Activated T-helper 17 cell treated with anti-CD3 and anti-CD28 coated beads, Interleukin-2, amount 50 U/mL, for 72 hours (primary cell): Measurements from ENCODE around the gene SLC27A1. TPM values are rescaled to one million over a fixed set of nuclear protein-coding genes. Genes with fewer than 3 reads are reported as not detected.
A peak's percentile ranks its signal among the peaks of the same experiment; 100 is the strongest.
"Not testable (repeated sequence)": the region's sequence is repeated elsewhere in the genome, so short reads cannot be mapped to it uniquely, and the experiment has no call there.

ENCODE experiments used
- ATAC-seq: fragments of 150-1000 bp; cut with Tn5 transposase; replicated peaks from 2 replicates; pipeline ENCODE4 v1.10.0; 2021; ENCODE audit warnings: mild to moderate bottlenecking, moderate library complexity
- H3K27ac Mint-ChIP-seq: one replicate; pipeline ENCODE4 v1.8.0; 2022; ENCODE audit warnings: mixed read lengths
- H3K27me3 Mint-ChIP-seq: one replicate; pipeline ENCODE4 v1.8.0; 2022; ENCODE audit warnings: mixed read lengths
- H3K36me3 Mint-ChIP-seq: one replicate; pipeline ENCODE4 v1.8.0; 2022; ENCODE audit warnings: low read depth, mild to moderate bottlenecking, mixed read lengths
- H3K4me1 Mint-ChIP-seq: one replicate; pipeline ENCODE4 v1.8.0; 2022; ENCODE audit warnings: mixed read lengths
- H3K4me3 Mint-ChIP-seq: one replicate; pipeline ENCODE4 v1.8.0; 2022; ENCODE audit warnings: mild to moderate bottlenecking, mixed read lengths
- H3K9me3 Mint-ChIP-seq: one replicate; pipeline ENCODE4 v1.8.0; 2022; ENCODE audit warnings: mixed read lengths
- total RNA-seq, 2 donors: library from RNA; stranded (reverse); gene quantifications; one replicate each; pipeline ENCODE4 v1.2.3, GENCODE V29; 2022

The SLC27A1 gene
- total RNA-seq, 2 donors from 2014 or later: 3.8 to 6.7 TPM

DNA sequence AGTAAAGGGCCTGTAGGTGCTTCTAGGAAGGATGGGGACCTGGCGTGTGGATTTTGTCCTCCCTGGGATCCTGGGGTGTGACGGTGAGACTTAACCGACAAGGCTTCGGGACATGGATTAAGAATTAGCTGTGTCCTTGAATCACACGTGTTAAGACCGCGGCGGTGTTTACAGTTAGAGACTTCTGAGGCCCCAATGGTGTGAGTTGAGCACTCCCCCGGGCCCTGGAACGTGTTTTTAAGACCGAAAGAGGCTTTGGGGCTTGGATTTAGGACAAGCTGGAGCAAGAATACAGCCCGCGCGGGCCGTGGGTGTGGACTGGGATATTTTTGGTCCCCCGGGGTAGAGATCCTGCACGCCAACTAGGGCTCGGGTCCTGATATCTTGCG is 1.2 kb upstream of the SLC27A1 start:
- Mint-ChIP-seq H3K4me1 (peaks cover 10% of the 10 kb centered on the region), H3K9me3 (no peaks in the 10 kb centered on the region), H3K4me3 (peak overlapping the region; percentile 84), H3K36me3 (no peaks in the 10 kb centered on the region), H3K27me3 (no peaks in the 10 kb centered on the region), H3K27ac (peak overlapping the region; percentile 61)
- ATAC-seq: no peak

DNA sequence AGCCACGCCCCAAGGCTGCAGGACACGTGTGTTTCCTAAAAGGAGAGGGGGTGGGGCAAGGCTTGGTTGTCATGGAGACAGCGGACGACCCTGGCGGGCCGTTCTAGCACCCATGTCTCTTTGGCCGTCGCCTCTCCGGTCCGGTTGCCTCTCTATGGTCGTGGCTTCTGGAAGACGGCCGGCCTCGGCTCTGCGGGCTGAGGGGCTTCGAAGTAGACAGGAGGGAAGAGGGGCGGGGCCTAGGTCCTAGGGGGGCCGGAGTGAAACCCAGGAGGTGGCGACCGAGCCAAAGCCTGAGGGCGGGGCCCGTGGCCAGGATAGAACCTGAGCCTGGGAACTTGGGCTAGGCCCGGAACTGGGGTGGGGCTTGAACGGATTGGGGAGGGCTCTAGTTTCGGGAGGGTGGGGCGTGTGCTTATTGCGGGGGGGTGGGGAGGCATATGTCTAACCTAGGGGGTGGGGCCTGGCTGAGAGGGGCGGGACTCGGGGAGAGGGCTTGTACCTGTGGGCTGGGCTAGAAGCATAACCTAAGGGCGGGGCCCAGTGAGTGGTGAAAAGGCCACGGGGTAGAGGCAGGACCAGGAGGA is 750 bp upstream of the SLC27A1 start:
- H3K9me3 Mint-ChIP-seq: no peaks in the 10 kb centered on the region
- no peaks in the 10 kb centered on the region for H3K27me3 Mint-ChIP-seq
- peak overlapping the region; percentile 84 for H3K4me3 Mint-ChIP-seq
- H3K36me3 Mint-ChIP-seq: no peaks in the 10 kb centered on the region
- peaks cover 10% of the 10 kb centered on the region for H3K4me1 Mint-ChIP-seq
- ATAC-seq: peak; percentile 84
- H3K27ac Mint-ChIP-seq: peak overlapping the region; percentile 61

DNA sequence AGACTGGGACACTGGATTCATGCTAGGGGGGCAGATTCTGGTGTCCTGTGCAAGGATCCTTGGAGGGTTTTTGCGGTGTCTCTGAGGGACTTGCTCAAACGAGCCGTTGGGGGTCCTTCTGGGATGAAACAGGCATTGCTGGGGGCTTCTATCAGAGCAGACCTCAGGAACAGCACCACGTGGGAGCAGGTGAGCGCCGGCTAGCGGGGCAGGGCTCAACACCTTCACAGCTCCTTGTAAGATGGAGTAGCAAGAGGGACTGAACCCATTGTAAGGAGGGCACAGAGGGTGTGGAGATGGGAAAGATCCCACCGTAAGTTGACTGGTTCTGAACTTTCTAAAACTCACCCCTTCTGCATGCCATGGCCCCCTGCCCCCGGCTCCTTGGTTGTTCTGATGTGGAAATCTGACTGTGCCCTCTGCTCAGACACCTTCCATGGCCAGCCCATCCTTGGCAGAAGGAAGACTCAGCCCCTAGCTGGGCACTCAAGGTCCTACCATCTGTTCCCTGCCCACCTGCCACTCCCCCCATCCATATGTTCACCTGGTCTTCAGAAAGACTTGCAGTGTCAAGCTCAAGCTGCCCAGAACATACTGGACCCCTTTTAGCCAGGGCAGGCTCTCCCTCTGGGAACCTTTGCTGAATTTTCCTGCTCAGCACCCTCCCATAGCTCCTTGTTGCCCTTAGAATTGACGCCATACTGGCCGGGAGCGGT is 1.2 kb downstream of the SLC27A1 start:
- ATAC-seq: no peak
- H3K4me1 Mint-ChIP-seq: peaks cover 10% of the 10 kb centered on the region
- H3K27me3 Mint-ChIP-seq: no peaks in the 10 kb centered on the region
- H3K4me3 Mint-ChIP-seq: peak overlapping the region; percentile 84
- H3K9me3 Mint-ChIP-seq: no peaks in the 10 kb centered on the region
- H3K36me3 Mint-ChIP-seq: no peaks in the 10 kb centered on the region
- H3K27ac Mint-ChIP-seq: peak overlapping the region; percentile 3

DNA sequence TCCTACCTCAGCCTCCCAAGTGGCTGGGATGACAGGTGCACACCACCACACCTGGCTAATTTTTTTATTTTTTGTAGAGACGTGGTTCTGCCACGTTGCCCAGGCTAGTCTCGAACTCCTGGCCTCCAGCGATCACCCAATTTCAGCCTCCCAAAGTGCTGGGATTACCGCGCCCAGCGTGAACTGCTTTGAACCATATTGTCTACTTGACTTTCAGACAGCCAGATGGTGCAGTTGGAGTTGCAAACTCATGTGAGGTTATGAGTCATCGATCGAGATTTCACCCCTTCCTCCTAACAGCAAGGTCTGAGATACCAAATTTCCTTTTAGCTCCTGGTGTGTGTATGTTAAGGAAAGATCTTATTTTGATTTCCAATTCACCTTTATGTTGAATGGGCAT is 2.7 kb downstream of the SLC27A1 start:
- Mint-ChIP-seq H3K36me3 (no peaks in the 10 kb centered on the region), H3K27ac (no peak overlapping the region), H3K27me3 (no peaks in the 10 kb centered on the region), H3K9me3 (no peaks in the 10 kb centered on the region), H3K4me1 (peaks cover 10% of the 10 kb centered on the region), H3K4me3 (peak overlapping the region; percentile 37)
- no peak for ATAC-seq

DNA sequence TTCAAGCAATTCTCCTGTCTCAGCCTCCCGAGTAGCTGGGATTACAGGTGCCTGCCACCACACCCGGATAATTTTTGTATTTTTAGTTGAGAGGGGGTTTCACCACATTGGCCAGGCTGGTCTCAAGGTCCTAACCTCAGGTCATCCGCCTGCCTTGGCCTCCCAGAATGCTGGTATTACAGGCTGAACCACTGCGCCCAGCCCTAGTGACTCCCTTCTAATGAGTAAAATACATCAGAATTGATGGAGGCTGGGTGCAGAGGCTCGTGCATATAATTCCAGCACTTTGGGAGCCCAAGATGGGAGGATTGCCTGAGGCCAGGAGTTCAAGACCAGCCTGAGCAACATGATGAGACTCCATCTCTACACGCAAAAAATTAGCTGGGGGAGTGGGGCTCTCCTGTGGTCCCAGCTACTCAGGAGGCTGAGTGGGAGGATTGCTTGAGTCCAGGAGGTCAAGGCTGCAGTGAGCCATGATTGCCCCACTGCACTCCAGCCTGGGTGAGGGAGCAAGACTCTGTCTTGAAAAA is 4.8 kb downstream of the SLC27A1 start:
- ATAC-seq, H3K36me3 Mint-ChIP-seq, H3K4me3 Mint-ChIP-seq, H3K9me3 Mint-ChIP-seq, H3K27me3 Mint-ChIP-seq, H3K4me1 Mint-ChIP-seq, H3K27ac Mint-ChIP-seq: not testable (repeated sequence)

DNA sequence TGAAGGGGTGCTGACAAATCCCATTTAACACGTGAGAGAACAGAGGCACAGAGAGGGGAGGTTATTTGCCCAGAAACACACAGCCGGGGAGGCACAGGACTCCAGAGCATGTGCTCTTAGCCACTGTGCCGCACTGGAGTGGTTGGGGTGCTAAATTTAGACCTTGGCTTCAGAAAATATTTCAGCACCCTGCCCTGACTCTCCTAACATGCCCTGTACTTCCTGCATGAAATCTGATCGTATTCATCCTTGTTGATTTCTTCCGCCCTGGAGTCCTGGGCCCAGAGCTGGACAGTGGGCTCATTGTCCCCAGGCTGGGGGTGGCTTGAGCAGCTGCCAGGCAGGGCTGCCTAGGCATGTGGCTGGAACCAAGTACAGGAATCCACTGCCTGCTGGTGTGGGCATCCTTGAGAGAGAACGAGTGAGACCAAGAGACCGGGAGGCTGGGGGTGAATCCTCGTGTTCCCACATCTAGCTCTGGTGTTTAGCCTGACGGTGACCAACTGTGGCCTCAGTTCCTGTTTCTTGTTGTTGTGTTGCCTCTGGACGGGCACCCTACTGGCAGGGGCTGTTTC is 5.3 kb downstream of the SLC27A1 start:
- H3K4me1 Mint-ChIP-seq: peaks cover 5% of the 10 kb centered on the region
- no peaks in the 10 kb centered on the region for H3K9me3 Mint-ChIP-seq
- H3K36me3 Mint-ChIP-seq: no peaks in the 10 kb centered on the region
- H3K4me3 Mint-ChIP-seq: no peak overlapping the region
- no peaks in the 10 kb centered on the region for H3K27me3 Mint-ChIP-seq
- H3K27ac Mint-ChIP-seq: no peak overlapping the region
- no peak for ATAC-seq

DNA sequence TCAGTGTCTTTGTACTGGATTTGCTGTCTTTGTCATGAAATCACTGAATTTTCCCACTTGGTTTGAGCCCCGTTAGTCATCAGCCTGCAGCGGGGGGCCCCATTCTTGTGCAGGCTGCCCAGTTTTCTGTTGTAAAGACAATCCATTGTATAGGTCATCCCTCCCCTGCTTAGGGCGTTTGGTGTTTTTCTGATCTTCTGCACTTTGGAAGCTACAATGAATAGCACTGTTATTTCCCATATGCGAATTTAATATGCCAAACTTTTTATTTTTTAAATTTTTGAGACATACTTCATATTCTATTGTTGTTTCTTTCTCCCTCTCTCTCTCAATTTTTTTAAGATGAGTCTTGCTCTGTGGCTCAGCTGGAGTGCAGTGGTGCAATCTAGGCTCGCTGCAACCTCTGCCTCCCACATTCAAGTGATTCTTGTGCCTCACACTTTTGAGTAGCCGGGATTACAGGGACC is 9.0 kb downstream of the SLC27A1 start:
- no peak overlapping the region for H3K4me3 Mint-ChIP-seq
- H3K27me3 Mint-ChIP-seq: no peaks in the 10 kb centered on the region
- no peak for ATAC-seq
- H3K9me3 Mint-ChIP-seq: no peaks in the 10 kb centered on the region
- no peak overlapping the region for H3K27ac Mint-ChIP-seq
- no peaks in the 10 kb centered on the region for H3K36me3 Mint-ChIP-seq
- no peaks in the 10 kb centered on the region for H3K4me1 Mint-ChIP-seq

DNA sequence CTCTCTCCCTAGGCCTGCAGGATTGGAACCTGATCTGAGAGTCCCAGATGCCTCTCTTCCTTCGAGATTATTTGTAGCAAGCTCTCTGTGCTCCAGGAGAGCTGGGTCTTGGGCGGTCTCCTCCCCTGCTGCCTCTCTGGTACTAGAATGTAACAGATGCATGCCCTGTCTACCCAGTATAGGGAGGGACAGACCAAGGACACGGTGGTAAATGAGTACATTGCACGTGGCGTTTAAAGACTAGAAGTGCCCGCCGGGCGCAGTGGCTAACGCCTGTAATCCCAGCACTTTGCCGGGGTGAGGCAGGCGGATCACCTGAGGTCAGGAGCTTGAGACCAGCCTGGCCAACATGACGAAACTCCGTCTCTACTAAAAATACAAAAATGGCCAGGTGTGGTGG is 11.7 kb downstream of the SLC27A1 start:
- Mint-ChIP-seq H3K9me3 (no peaks in the 10 kb centered on the region), H3K4me3 (no peak overlapping the region), H3K4me1 (no peaks in the 10 kb centered on the region), H3K27ac (no peak overlapping the region), H3K36me3 (no peaks in the 10 kb centered on the region), H3K27me3 (no peaks in the 10 kb centered on the region)
- no peak for ATAC-seq

DNA sequence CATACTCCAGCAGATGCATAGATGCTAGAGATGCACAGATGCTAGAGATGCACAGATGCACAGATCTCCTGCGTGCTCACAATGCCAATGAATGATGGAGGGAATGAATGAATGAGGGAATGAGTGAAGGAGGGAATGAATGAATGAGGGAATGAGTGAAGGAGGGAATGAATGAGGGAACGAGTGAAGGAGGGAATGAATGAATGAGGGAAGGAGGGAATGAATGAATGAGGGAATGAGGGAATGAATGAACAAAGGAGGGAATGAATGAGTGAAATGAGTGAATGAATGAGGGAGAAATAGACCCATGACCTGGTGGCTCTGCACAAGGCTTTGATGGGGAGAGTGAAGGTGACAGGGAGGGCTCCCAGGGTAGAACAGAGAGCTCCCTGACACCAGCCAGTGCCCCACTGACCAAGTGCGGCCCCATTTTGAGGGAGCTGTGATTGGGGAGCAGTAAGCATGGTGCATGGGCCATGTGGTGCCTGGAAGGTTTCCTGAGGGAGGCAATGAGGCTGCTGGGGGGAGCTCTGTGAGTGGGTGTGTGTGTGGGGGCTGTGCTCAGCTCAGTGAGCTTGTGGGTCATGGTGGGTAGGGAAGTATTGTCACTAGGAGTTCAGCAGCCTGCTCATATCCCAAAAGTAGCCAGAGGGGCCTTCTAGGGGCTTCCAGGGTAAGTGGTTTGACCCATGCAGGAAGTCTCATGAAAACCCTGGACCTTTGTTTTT is 12.7 kb downstream of the SLC27A1 start:
- Mint-ChIP-seq H3K36me3 (no peaks in the 10 kb centered on the region), H3K27me3 (no peaks in the 10 kb centered on the region), H3K4me1 (peaks cover under 1% of the 10 kb centered on the region), H3K4me3 (no peak overlapping the region), H3K27ac (no peak overlapping the region), H3K9me3 (no peaks in the 10 kb centered on the region)
- ATAC-seq: no peak

DNA sequence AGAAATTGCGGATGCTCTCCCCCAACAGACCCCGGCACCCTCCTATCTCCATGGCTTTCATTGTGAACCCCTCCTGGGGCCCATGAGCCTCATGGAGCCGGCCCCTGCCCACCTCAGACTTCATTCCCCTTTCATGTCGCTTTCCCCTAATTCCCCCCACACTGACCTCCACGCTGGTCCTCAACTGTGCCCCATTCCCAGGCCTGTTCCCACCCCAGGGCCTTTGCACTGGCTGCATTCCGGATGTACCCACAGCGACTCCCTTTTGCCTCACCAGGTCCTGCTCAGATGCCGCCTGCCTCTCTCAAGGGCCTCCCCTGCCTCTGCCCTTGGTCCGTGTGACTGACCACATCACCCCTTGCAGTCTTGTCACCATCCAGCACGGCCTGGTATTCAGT is 13.3 kb downstream of the SLC27A1 start:
- Mint-ChIP-seq H3K36me3 (no peaks in the 10 kb centered on the region), H3K27ac (no peak overlapping the region), H3K4me1 (peaks cover 5% of the 10 kb centered on the region), H3K9me3 (no peaks in the 10 kb centered on the region), H3K27me3 (no peaks in the 10 kb centered on the region), H3K4me3 (no peak overlapping the region)
- no peak for ATAC-seq

DNA sequence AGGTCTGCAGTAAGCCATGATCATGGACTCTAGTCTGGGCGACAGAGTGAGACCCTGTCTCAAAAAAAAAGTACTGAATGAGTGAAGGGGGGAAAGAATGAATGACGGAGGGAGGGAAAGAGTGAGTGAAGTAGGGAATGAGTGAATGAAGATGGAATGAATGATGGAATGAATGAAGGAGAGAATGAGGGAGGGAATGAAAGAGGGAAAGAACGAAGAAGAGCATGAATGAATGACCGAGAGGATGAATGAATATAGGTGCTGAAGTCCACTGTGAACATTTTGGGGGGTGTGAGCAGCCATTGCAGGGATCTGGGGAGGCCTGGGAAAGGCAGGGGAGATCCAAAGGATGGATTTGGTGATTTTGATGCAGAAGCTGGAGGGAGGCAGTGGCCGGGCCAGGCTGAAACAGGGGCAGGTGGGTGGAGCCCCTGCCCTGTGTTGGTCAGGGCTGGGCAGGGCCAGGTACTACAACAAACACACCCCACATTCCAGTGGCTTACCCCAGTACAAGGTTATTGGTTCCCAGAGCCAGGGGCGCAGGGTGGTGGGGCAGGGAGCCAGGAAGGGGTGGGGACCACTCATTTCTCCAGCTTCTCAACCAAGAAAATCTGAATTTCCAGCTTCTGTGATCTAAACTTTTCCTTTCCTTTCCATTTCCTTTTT is 14.3 kb downstream of the SLC27A1 start:
- no peak for ATAC-seq
- Mint-ChIP-seq H3K27me3 (no peaks in the 10 kb centered on the region), H3K9me3 (no peaks in the 10 kb centered on the region), H3K4me3 (no peak overlapping the region), H3K4me1 (peaks cover 10% of the 10 kb centered on the region), H3K36me3 (no peaks in the 10 kb centered on the region), H3K27ac (no peak overlapping the region)

DNA sequence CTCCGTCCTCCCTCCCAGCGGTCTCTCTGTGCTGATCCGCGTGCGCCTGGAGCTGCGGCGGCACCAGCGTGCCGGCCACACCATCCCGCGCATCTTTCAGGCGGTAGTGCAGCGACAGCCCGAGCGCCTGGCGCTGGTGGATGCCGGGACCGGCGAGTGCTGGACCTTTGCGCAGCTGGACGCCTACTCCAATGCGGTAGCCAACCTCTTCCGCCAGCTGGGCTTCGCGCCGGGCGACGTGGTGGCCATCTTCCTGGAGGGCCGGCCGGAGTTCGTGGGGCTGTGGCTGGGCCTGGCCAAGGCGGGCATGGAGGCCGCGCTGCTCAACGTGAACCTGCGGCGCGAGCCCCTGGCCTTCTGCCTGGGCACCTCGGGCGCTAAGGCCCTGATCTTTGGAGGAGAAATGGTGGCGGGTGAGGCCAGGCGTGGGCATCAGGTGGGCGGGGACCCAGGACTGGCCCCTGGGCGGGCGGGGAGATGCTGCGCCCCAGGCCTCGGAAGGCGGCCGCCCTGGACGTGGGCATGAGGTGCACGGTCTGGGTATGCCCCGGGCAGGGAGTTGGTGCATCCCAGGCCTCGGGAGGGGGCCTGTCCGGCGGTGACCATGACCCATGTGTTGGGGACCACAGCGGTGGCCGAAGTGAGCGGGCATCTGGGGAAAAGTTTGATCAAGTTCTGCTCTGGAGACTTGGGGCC is 16.4 kb downstream of the SLC27A1 start:
- H3K36me3 Mint-ChIP-seq: no peaks in the 10 kb centered on the region
- peaks cover 13% of the 10 kb centered on the region for H3K4me1 Mint-ChIP-seq
- no peak overlapping the region for H3K4me3 Mint-ChIP-seq
- H3K27me3 Mint-ChIP-seq: no peaks in the 10 kb centered on the region
- H3K27ac Mint-ChIP-seq: no peak overlapping the region
- no peak for ATAC-seq
- no peaks in the 10 kb centered on the region for H3K9me3 Mint-ChIP-seq

DNA sequence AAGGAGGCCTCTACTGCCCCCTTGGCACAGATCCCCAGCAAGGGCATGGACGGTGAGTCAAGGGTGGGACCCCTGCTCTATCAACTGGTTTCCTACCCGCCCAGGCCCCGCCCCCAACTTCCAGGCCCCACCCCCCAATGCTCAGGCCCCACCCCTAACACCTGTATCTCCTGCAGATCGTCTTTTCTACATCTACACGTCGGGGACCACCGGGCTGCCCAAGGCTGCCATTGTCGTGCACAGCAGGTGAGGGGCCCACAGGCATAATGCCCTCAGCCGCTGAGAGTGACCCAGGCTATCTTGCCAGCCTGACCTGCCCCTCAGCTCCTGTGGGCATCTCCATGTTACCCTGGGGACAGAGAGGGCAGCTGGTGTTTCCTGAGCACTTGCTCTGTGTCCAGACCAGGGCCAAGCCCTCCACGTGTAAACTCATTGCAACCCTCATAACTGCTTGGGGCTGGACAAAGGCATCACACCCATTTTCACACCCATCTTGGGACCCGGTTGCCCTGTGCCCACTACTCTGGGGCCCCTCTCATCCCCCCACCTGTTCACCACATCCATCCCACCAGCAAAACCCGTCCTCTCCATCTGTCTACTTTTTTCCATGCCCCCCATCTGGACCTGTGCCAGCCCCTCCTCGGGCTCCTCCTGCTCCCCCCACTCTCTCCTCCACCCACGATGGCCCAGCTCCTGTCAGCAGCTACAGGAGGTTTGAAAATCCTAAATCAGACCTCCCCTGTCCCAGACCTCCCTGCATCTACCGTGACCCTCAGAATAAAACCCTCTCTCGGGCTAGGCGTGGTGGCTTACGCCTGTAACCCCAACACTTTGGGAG is 17.2 kb downstream of the SLC27A1 start:
- Mint-ChIP-seq H3K27me3 (no peaks in the 10 kb centered on the region), H3K36me3 (no peaks in the 10 kb centered on the region), H3K4me3 (no peak overlapping the region), H3K27ac (peak overlapping the region; percentile 9), H3K9me3 (no peaks in the 10 kb centered on the region), H3K4me1 (peaks cover 13% of the 10 kb centered on the region)
- no peak for ATAC-seq
